ENCODE data around the gene ITSN1. TPM values are rescaled to one million over a fixed set of nuclear protein-coding genes. Genes with fewer than 3 reads are reported as not detected.
"Not testable (repeated sequence)": the region's sequence is repeated elsewhere in the genome, so short reads cannot be mapped to it uniquely, and the experiment has no call there.

Gene ITSN1
- total RNA-seq (7.4 TPM), polyA plus RNA-seq (7.2 TPM)
- long read RNA-seq, donor 1 = 0 reads
- long read RNA-seq, donor 2, partial matches to known transcripts = 532 of 1,595 reads
- long read RNA-seq, donor 2, other reads (novel, unspliced or antisense) = 1,062 of 1,595 reads
- long read RNA-seq, donor 3, partial matches to known transcripts = 1,410 of 1,445 reads
- long read RNA-seq, donor 3, other reads (novel, unspliced or antisense) = 35 of 1,445 reads
- long read RNA-seq, donor 4 = 0 reads
- long read RNA-seq, donor 5, partial matches to known transcripts = 801 of 1,504 reads
- long read RNA-seq, donor 5, other reads (novel, unspliced or antisense) = 703 of 1,504 reads
- long read RNA-seq, donor 6, full-length matches to known transcripts = 1 of 1 reads
- long read RNA-seq, donor 6, partial matches to known transcripts = 0 of 1 reads
- long read RNA-seq, donor 6, other reads (novel, unspliced or antisense) = 0 of 1 reads
- long read RNA-seq, donor 7 = 0 reads
- long read RNA-seq, donor 8, partial matches to known transcripts = 114 of 268 reads
- long read RNA-seq, donor 8, other reads (novel, unspliced or antisense) = 153 of 268 reads
- long read RNA-seq, donor 9, partial matches to known transcripts = 0 of 1 reads
- long read RNA-seq, donor 9, other reads (novel, unspliced or antisense) = 0 of 1 reads
- long read RNA-seq, donor 10 = 0 reads

DNA sequence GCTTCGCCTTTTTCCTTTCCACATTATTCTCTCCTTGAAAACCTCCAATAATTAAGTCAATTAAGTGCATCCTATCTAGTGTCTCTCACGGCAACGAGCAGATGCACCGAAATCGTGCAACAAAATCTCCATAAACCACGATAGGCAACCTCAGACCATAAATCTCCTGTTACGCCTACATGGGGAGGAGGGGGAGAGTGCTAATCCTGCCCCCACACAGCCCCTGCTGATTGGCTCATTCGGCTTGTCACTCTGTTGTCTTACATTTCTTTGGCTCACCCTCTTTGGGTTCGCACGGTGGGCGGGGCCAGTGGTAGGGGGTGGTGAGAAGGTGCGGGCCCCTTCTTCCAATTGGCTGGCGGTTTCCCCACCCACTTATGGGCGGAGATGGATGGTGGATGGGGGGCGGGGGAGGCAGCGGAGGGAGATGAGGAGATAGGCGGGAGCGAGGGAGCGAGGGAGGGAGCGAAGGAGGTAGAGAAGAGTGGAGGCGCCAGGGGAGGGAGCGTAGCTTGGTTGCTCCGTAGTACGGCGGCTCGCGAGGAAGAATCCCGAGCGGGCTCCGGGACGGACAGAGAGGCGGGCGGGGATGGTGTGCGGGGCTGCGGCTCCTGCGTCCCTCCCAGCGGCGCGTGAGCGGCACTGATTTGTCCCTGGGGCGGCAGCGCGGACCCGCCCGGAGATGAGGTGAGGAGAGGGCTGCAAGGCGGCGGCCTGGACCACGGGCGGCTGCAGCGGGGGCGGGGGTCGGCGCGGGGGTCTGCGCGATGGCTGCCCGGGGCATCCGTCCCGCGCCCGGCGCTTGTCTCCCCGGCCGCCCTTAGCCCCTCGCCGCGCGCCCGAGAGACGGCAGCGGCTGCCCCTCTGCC is at the start of gene ITSN1:
Gene ITSN1, plus strand, starts transcription at position 475 of the 869 bp plus-strand sequence. CDS start 76,328 bp downstream, outside the sequence.
- WGBS = under 1% methylated on average over 71 of the region's 71 CpGs
- peaks cover 7 to 10% of the 10 kb centered on the region in 2 donors for H3K27me3 ChIP-seq (ENCODE audit: control insufficient read depth in 2 of 2, insufficient read depth in 1 of 2, low read length in 1 of 2)

DNA sequence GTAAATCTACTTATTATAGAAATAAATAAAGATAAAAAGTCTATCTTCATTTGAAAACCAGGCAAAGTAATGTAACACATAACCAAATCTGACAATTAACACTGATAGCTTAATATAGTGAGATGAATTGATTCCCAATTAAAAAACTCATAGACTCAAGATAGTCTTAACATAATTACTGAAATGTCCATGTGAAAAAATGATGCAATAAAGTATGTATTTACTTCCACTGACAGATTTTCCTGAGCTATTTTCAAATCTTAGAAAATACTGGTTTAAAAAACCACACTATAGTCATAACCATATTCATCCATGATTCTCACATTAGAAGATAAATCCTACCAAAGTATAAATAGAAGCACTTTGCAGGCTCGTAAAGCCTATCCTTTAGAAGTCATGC is 44.2 kb upstream of the ITSN1 start:
- Histone ChIP-seq H3K4me1 (ENCODE audit: control insufficient read depth in 2 of 2, insufficient read depth in 2 of 2, low read length in 2 of 2) (no peaks in the 10 kb centered on the region), H3K9me3 (ENCODE audit: control insufficient read depth in 2 of 2, insufficient read depth in 1 of 2, low read length in 1 of 2) (no peaks in the 10 kb centered on the region), H3K27ac (ENCODE audit: low read depth in 1 of 2, low read length in 1 of 2) (no peak overlapping the region), H3K4me3 (ENCODE audit: low read length in 2 of 2) (no peak overlapping the region), H3K27me3 (ENCODE audit: control insufficient read depth in 2 of 2, insufficient read depth in 1 of 2, low read length in 1 of 2) (no peaks in the 10 kb centered on the region), H3K36me3 (ENCODE audit: control insufficient read depth in 2 of 2, insufficient read depth in 2 of 2, low read length in 1 of 2) (peaks cover 20 to 43% of the 10 kb centered on the region in 2 donors)
- DNase-seq (ENCODE audit: low read depth in 6 of 9, low spot score in 9 of 9) = no peak
- 98% methylated on average over 1 of the region's 1 CpG for WGBS

More for the DNA sequence above, at the start of gene ITSN1:
- Histone ChIP-seq H3K9me3 (ENCODE audit: control insufficient read depth in 2 of 2, insufficient read depth in 1 of 2, low read length in 1 of 2) (no peaks in the 10 kb centered on the region), H3K4me1 (ENCODE audit: control insufficient read depth in 2 of 2, insufficient read depth in 2 of 2, low read length in 2 of 2) (peaks cover 8 to 11% of the 10 kb centered on the region in 2 donors), H3K36me3 (ENCODE audit: control insufficient read depth in 2 of 2, insufficient read depth in 2 of 2, low read length in 1 of 2) (no peaks in the 10 kb centered on the region), H3K27ac (ENCODE audit: low read depth in 1 of 2, low read length in 1 of 2) (peak within 1 kb of the TSS; percentile 95), H3K4me3 (ENCODE audit: low read length in 2 of 2) (peak within 1 kb of the TSS; percentile 69 to 86)
- DNase-seq (ENCODE audit: low read depth in 6 of 9, low spot score in 9 of 9) = peak; percentile 98 to 100 (median 99)

DNA sequence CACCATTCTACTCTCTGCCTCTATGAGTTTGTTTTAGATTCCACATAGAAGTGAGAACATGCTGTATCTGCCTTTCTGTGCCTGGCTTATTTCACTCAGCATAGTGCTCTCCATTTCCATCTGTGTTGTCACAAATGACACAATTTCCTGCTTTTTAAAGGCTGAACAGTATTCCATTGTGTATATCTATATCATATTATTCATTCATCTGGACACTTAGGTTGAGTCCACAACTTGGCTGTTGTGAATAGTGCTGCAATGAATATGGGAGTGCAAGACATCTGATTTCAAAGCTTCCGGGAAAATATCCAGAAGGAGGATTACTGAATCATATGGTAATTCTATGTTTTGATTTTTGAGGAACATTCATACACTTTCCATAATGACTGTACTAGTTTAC is 33.7 kb upstream of the ITSN1 start:
- no peak overlapping the region for H3K27ac ChIP-seq (ENCODE audit: low read depth in 1 of 2, low read length in 1 of 2)
- whole genome bisulfite sequencing = 97% methylated on average over 1 of the region's 1 CpG
- H3K4me1 ChIP-seq (ENCODE audit: control insufficient read depth in 2 of 2, insufficient read depth in 2 of 2, low read length in 2 of 2) = no peaks in the 10 kb centered on the region
- no peaks in the 10 kb centered on the region for H3K27me3 ChIP-seq (ENCODE audit: control insufficient read depth in 2 of 2, insufficient read depth in 1 of 2, low read length in 1 of 2)
- no peaks in the 10 kb centered on the region for H3K9me3 ChIP-seq (ENCODE audit: control insufficient read depth in 2 of 2, insufficient read depth in 1 of 2, low read length in 1 of 2)
- peaks cover 15 to 46% of the 10 kb centered on the region in 2 donors for H3K36me3 ChIP-seq (ENCODE audit: control insufficient read depth in 2 of 2, insufficient read depth in 2 of 2, low read length in 1 of 2)
- no peak for DNase-seq (ENCODE audit: low read depth in 6 of 9, low spot score in 9 of 9)
- no peak overlapping the region for H3K4me3 ChIP-seq (ENCODE audit: low read length in 2 of 2)

DNA sequence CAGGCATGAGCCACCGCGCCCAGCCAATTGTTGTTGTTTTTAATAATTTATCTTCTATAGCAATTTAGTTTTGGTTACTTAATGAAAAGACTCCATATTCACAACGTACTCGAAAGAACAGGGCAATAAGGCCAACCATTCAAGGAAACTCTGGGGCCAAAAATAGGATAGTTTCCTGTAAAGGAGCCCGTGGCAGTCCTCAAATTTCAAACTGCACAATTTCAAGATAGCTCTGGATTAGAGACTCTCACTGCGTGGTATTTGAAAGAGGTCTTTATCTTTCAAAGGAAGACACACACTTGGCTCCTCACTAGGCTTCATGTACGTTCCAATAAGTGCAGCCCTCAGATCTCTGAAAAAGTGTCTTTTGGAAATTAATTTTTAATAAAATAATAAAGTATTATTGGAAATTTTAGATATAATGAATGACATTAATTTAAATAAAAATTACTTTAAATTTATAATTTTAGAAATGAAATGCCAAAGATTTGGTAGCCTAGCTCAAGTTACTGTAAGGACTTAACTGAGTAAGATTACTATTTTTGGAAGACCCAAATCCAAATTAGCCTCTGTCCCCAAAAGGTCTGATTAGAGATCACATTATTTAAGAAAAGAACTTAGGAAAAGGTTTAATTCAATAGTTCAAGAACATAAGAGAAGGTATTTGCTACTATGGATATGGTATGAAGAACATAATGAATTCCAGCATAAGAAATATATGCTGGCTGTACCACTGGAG is 31.1 kb upstream of the ITSN1 start:
- no peak overlapping the region for H3K27ac ChIP-seq (ENCODE audit: low read depth in 1 of 2, low read length in 1 of 2)
- peaks cover 20 to 45% of the 10 kb centered on the region in 2 donors for H3K36me3 ChIP-seq (ENCODE audit: control insufficient read depth in 2 of 2, insufficient read depth in 2 of 2, low read length in 1 of 2)
- WGBS = 97% methylated on average over 7 of the region's 7 CpGs
- no peaks in the 10 kb centered on the region for H3K27me3 ChIP-seq (ENCODE audit: control insufficient read depth in 2 of 2, insufficient read depth in 1 of 2, low read length in 1 of 2)
- no peaks in the 10 kb centered on the region for H3K4me1 ChIP-seq (ENCODE audit: control insufficient read depth in 2 of 2, insufficient read depth in 2 of 2, low read length in 2 of 2)
- no peak overlapping the region for H3K4me3 ChIP-seq (ENCODE audit: low read length in 2 of 2)
- no peak for DNase-seq (ENCODE audit: low read depth in 6 of 9, low spot score in 9 of 9)
- H3K9me3 ChIP-seq (ENCODE audit: control insufficient read depth in 2 of 2, insufficient read depth in 1 of 2, low read length in 1 of 2) = no peaks in the 10 kb centered on the region

DNA sequence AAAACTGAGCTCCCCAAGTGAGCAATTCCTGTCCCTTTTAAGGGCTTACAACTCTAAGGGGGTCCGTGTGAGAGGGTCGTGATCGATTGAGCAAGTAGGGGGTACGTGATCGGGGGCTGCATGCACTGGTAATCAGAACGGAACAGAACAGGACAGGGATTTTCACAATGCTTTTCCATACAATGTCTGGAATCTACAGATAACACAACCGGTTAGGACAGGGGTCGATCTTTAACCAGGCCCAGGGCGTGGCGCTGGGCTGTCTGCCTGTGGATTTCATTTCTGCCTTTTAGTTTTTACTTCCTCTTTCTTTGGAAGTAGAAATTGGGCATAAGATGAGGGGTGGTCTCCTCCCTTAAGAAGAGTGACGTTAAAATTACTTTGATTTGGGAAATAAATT is 24.7 kb upstream of the ITSN1 start:
- WGBS = 92% methylated on average over 11 of the region's 11 CpGs
- not testable (repeated sequence) for H3K9me3 ChIP-seq (ENCODE audit: control insufficient read depth in 2 of 2, insufficient read depth in 1 of 2, low read length in 1 of 2); H3K4me3 ChIP-seq (ENCODE audit: low read length in 2 of 2); H3K27me3 ChIP-seq (ENCODE audit: control insufficient read depth in 2 of 2, insufficient read depth in 1 of 2, low read length in 1 of 2); H3K4me1 ChIP-seq (ENCODE audit: control insufficient read depth in 2 of 2, insufficient read depth in 2 of 2, low read length in 2 of 2); H3K27ac ChIP-seq (ENCODE audit: low read depth in 1 of 2, low read length in 1 of 2); DNase-seq (ENCODE audit: low read depth in 6 of 9, low spot score in 9 of 9)
- H3K36me3 ChIP-seq (ENCODE audit: control insufficient read depth in 2 of 2, insufficient read depth in 2 of 2, low read length in 1 of 2) = peaks cover 9 to 37% of the 10 kb centered on the region in 2 donors

DNA sequence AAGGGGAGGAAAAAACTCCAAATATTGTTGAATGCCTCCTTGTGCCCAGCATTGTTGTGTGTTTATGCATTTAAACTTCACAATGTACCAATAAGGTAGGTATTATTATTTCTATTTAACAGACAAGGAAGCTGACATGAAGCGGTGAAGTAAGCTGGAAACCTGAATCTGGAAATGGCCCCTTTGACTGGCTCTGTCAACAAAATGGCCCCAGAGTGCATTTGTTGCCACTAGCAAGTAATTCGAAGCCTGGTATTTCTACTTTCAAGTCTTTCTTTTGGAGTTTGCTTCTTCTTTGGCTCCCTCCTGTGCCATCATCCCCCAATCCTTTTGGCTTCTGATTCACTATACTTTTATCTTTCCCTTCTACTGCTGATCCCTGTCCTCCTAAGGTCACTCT is 23.9 kb upstream of the ITSN1 start:
- H3K27me3 ChIP-seq (ENCODE audit: control insufficient read depth in 2 of 2, insufficient read depth in 1 of 2, low read length in 1 of 2) = no peaks in the 10 kb centered on the region
- H3K36me3 ChIP-seq (ENCODE audit: control insufficient read depth in 2 of 2, insufficient read depth in 2 of 2, low read length in 1 of 2) = peaks cover 5 to 34% of the 10 kb centered on the region in 2 donors
- WGBS = 97% methylated on average over 2 of the region's 2 CpGs
- no peak overlapping the region for H3K27ac ChIP-seq (ENCODE audit: low read depth in 1 of 2, low read length in 1 of 2)
- no peak for DNase-seq (ENCODE audit: low read depth in 6 of 9, low spot score in 9 of 9)
- no peaks in the 10 kb centered on the region for H3K4me1 ChIP-seq (ENCODE audit: control insufficient read depth in 2 of 2, insufficient read depth in 2 of 2, low read length in 2 of 2)
- H3K9me3 ChIP-seq (ENCODE audit: control insufficient read depth in 2 of 2, insufficient read depth in 1 of 2, low read length in 1 of 2) = no peaks in the 10 kb centered on the region
- no peak overlapping the region for H3K4me3 ChIP-seq (ENCODE audit: low read length in 2 of 2)

DNA sequence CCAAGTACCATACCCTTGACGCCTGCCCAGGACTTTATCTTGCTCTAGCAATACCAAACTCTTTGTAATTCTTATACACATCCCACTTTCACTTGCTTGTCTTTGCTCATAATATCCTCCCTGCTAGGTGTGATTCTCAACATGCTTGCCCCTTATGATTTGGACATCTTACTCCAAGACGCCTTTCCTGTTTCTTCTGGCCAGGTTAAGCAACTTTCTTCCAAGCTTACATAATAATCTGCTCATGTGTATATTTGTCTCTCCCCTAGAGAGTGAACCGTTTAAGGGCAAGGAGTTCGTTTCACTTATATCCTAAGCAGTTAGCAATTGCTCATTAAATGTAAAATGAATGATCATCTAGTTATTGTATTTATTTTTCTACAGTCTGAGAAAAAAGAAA is 22.6 kb upstream of the ITSN1 start:
- 97% methylated on average over 4 of the region's 4 CpGs for WGBS

DNA sequence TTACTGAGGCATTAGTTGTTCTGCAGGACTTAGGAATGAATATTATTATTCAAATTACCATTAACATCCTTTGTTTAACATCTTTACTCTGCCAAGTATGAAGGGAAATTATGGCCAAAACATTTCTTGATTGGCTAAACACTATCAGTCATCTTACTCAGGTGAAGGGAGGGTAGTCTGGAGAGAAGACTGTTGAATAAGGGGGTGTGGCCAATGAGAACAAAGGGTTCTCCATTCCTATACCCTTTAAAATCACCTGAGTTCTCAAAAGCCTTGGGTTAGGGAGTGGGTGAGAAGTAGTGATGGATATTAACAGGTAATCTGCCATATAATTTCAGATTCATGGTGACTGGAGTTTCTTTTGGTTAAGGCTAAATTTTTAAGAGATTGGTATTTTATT is 20.0 kb upstream of the ITSN1 start:
- DNase-seq (ENCODE audit: low read depth in 6 of 9, low spot score in 9 of 9) = no peak
- H3K36me3 ChIP-seq (ENCODE audit: control insufficient read depth in 2 of 2, insufficient read depth in 2 of 2, low read length in 1 of 2) = peaks cover 3 to 29% of the 10 kb centered on the region in 2 donors

More for the DNA sequence above, 22.6 kb upstream of the ITSN1 start:
- Histone ChIP-seq H3K27me3 (ENCODE audit: control insufficient read depth in 2 of 2, insufficient read depth in 1 of 2, low read length in 1 of 2) (no peaks in the 10 kb centered on the region), H3K9me3 (ENCODE audit: control insufficient read depth in 2 of 2, insufficient read depth in 1 of 2, low read length in 1 of 2) (no peaks in the 10 kb centered on the region), H3K4me3 (ENCODE audit: low read length in 2 of 2) (no peak overlapping the region), H3K27ac (ENCODE audit: low read depth in 1 of 2, low read length in 1 of 2) (no peak overlapping the region), H3K36me3 (ENCODE audit: control insufficient read depth in 2 of 2, insufficient read depth in 2 of 2, low read length in 1 of 2) (peaks cover 3 to 34% of the 10 kb centered on the region in 2 donors), H3K4me1 (ENCODE audit: control insufficient read depth in 2 of 2, insufficient read depth in 2 of 2, low read length in 2 of 2) (no peaks in the 10 kb centered on the region)
- DNase-seq (ENCODE audit: low read depth in 6 of 9, low spot score in 9 of 9) = no peak

More for the DNA sequence above, 20.0 kb upstream of the ITSN1 start:
- Histone ChIP-seq H3K27ac (ENCODE audit: low read depth in 1 of 2, low read length in 1 of 2) (no peak overlapping the region), H3K27me3 (ENCODE audit: control insufficient read depth in 2 of 2, insufficient read depth in 1 of 2, low read length in 1 of 2) (no peaks in the 10 kb centered on the region), H3K9me3 (ENCODE audit: control insufficient read depth in 2 of 2, insufficient read depth in 1 of 2, low read length in 1 of 2) (no peaks in the 10 kb centered on the region), H3K4me3 (ENCODE audit: low read length in 2 of 2) (no peak overlapping the region), H3K4me1 (ENCODE audit: control insufficient read depth in 2 of 2, insufficient read depth in 2 of 2, low read length in 2 of 2) (no peaks in the 10 kb centered on the region)
